H1 (cell line): ENCODE measurements around the gene A2ML1. TPM values are rescaled to one million over a fixed set of nuclear protein-coding genes. Genes with fewer than 3 reads are reported as not detected.

ENCODE experiments used
- CTCF ChIA-PET: fragments of 300-600 bp; sonication (Branson Sonifier 250); formaldehyde crosslinking; loops from one replicate; lab custom pipeline; 2021; ENCODE audit not compliant: partially characterized antibody; lab: Charles Lee
- POLR2A ChIA-PET: fragments of 300-600 bp; sonication (Branson Sonifier 250); formaldehyde crosslinking; loops from one replicate; lab custom pipeline; 2021; ENCODE audit warnings: inconsistent platforms; ENCODE audit not compliant: partially characterized antibody; lab: Charles Lee
- DNase-seq, 2 experiments: peaks; one replicate each; pipeline versions ENCODE4 v3.0.0 to v3.0.0-alpha.2; 2010 to 2022; ENCODE audit warnings: low spot score in 2 of 2, low read depth in 1 of 2, mixed read lengths in 1 of 2
- FAIRE-seq: peaks from 2 replicates; lab custom pipeline; 2011; peaks lifted over from hg19 to GRCh38; lab: Jason Lieb, UNC
- H2AFZ ChIP-seq: 2 replicates; pipeline ENCODE4 v1.8.1; 2012; ENCODE audit warnings: low read length, inconsistent platforms
- H2AK5ac ChIP-seq: 2 replicates; pipeline ENCODE4 v1.6.1; 2013; ENCODE audit warnings: low read depth, low read length
- H2BK120ac ChIP-seq: replicated peaks from 2 replicates; pipeline ENCODE3; 2013; ENCODE audit warnings: low read depth, low read length, inconsistent platforms
- H2BK12ac ChIP-seq: 2 replicates; pipeline ENCODE4 v1.6.1; 2013; ENCODE audit warnings: low read depth, low read length
- H2BK15ac ChIP-seq: 2 replicates; pipeline ENCODE4 v1.6.1; 2013; ENCODE audit warnings: low read length
- H2BK20ac ChIP-seq: 2 replicates; pipeline ENCODE4 v1.6.1; 2013; ENCODE audit warnings: low read length
- H2BK5ac ChIP-seq: 2 replicates; pipeline ENCODE4 v1.6.1; 2013; ENCODE audit warnings: low read depth, low read length
- H3K14ac ChIP-seq: 2 replicates; pipeline ENCODE4 v1.6.1; 2013; ENCODE audit warnings: inconsistent platforms; ENCODE audit not compliant: insufficient read length
- H3K18ac ChIP-seq: 2 replicates; pipeline ENCODE4 v1.6.1; 2013; ENCODE audit warnings: low read length; ENCODE audit errors: extremely low read depth
- H3K23ac ChIP-seq: 2 replicates; pipeline ENCODE4 v1.6.1; 2013; ENCODE audit warnings: inconsistent platforms; ENCODE audit not compliant: insufficient read length
- H3K23me2 ChIP-seq: 2 replicates; pipeline ENCODE4 v1.6.1; 2013; ENCODE audit warnings: low read depth, low read length
- H3K27ac ChIP-seq: 2 replicates; pipeline ENCODE4 v1.6.1; 2011; ENCODE audit warnings: low read depth, low read length, inconsistent platforms
- H3K27me3 ChIP-seq, 4 experiments: replicated peaks in 1 of 4; 1 replicate in 1 of 4; 2 replicates in 3 of 4; pipeline versions ENCODE4 v1.6.1 to v1.8.1; 2011 to 2013; ENCODE audit warnings: low read length in 3 of 4, mild to moderate bottlenecking in 3 of 4, inconsistent platforms in 2 of 4, mixed read lengths in 2 of 4, moderate library complexity in 1 of 4; ENCODE audit not compliant: control insufficient read depth in 3 of 4, insufficient read depth in 3 of 4; ENCODE audit errors: extremely low read depth in 1 of 4
- H3K36me3 ChIP-seq, 4 experiments: 2 replicates each; pipeline versions ENCODE4 v1.6.1 to v1.8.1; 2011 to 2013; ENCODE audit warnings: mild to moderate bottlenecking in 4 of 4, low read length in 3 of 4, moderate library complexity in 2 of 4, control low read depth in 1 of 4, inconsistent platforms in 1 of 4; ENCODE audit not compliant: insufficient read depth in 4 of 4, control insufficient read depth in 2 of 4
- H3K4ac ChIP-seq: replicated peaks from 2 replicates; pipeline ENCODE3; 2013; ENCODE audit warnings: low read length, low read depth, mixed read lengths, inconsistent platforms; ENCODE audit not compliant: insufficient read length
- H3K4me1 ChIP-seq, 4 experiments: replicated peaks in 1 of 4; 1 replicate in 1 of 4; 2 replicates in 3 of 4; pipeline versions ENCODE4 v1.6.1 to v1.8.1; 2011 to 2013; ENCODE audit warnings: low read length in 3 of 4, inconsistent platforms in 2 of 4, mixed read lengths in 1 of 4; ENCODE audit not compliant: insufficient read depth in 4 of 4, control insufficient read depth in 3 of 4
- H3K4me2 ChIP-seq, 2 experiments: 2 replicates each; pipeline versions ENCODE4 v1.6.1 to v1.8.1; 2011 to 2013; ENCODE audit warnings: low read depth in 2 of 2, low read length in 2 of 2, control low read depth in 1 of 2, inconsistent platforms in 1 of 2, mild to moderate bottlenecking in 1 of 2; ENCODE audit not compliant: insufficient read depth in 1 of 2
- H3K4me3 ChIP-seq, 4 experiments: fragments of 200-600, 300-600 bp in 1 of 4; sonication (generic), shearing (Covaris generic), sonication (Bioruptor Twin) in 1 of 4; 2 replicates each; pipeline versions ENCODE4 v1.5.1 to v1.8.1; 2011 to 2016; ENCODE audit warnings: low read length in 4 of 4, low read depth in 3 of 4, control low read depth in 2 of 4, inconsistent platforms in 2 of 4, mild to moderate bottlenecking in 2 of 4, mixed read lengths in 1 of 4, moderate library complexity in 1 of 4; ENCODE audit not compliant: insufficient read depth in 2 of 4; ENCODE audit errors: extremely low read depth in 1 of 4
- H3K56ac ChIP-seq: replicated peaks from 2 replicates; pipeline ENCODE3; 2013; ENCODE audit warnings: low read depth, mild to moderate bottlenecking, mixed read lengths, low read length, inconsistent platforms; ENCODE audit not compliant: insufficient read length
- H3K79me1 ChIP-seq: 2 replicates; pipeline ENCODE4 v1.6.1; 2013; ENCODE audit warnings: low read depth, low read length, control low read depth
- H3K79me2 ChIP-seq, 2 experiments: 2 replicates each; pipeline versions ENCODE4 v1.6.1 to v1.8.1; 2012 to 2013; ENCODE audit warnings: low read length in 2 of 2, mild to moderate bottlenecking in 2 of 2, inconsistent platforms in 1 of 2; ENCODE audit not compliant: insufficient read depth in 2 of 2, control insufficient read depth in 1 of 2
- H3K9ac ChIP-seq, 4 experiments: replicated peaks in 1 of 4; 1 replicate in 1 of 4; 2 replicates in 3 of 4; pipeline versions ENCODE4 v1.6.1 to v1.8.1; 2011 to 2013; ENCODE audit warnings: low read depth in 3 of 4, low read length in 3 of 4, control low read depth in 2 of 4, mild to moderate bottlenecking in 2 of 4, moderate library complexity in 2 of 4, inconsistent platforms in 1 of 4; ENCODE audit errors: extremely low read depth in 1 of 4
- H3K9me3 ChIP-seq, 2 experiments: 2 replicates each; pipeline versions ENCODE4 v1.6.1 to v1.8.1; 2012 to 2013; ENCODE audit warnings: mild to moderate bottlenecking in 2 of 2, moderate library complexity in 2 of 2, control low read depth in 1 of 2, inconsistent platforms in 1 of 2, low read depth in 1 of 2, low read length in 1 of 2, mixed read lengths in 1 of 2; ENCODE audit not compliant: insufficient read depth in 2 of 2
- H4K20me1 ChIP-seq, 2 experiments: replicated peaks in 1 of 2; 2 replicates each; pipeline versions ENCODE3 to v1.8.1; 2011 to 2013; ENCODE audit warnings: inconsistent platforms in 2 of 2, low read length in 2 of 2, mild to moderate bottlenecking in 1 of 2; ENCODE audit not compliant: insufficient read depth in 2 of 2, control insufficient read depth in 1 of 2
- H4K5ac ChIP-seq: 2 replicates; pipeline ENCODE4 v1.6.1; 2013; ENCODE audit warnings: low read length, low read depth, mixed read lengths, inconsistent platforms; ENCODE audit not compliant: insufficient read length
- H4K8ac ChIP-seq: 2 replicates; pipeline ENCODE4 v1.8.0; 2013; ENCODE audit warnings: mild to moderate bottlenecking, moderate library complexity, low read length, inconsistent platforms; ENCODE audit not compliant: insufficient read depth; ENCODE audit errors: extremely low read depth
- H4K91ac ChIP-seq: replicated peaks from 2 replicates; pipeline ENCODE3; 2013; ENCODE audit warnings: low read length, mixed read lengths, inconsistent platforms; ENCODE audit not compliant: insufficient read length
- CBX5 ChIP-seq: fragments of 300-800, 300-1000 bp; sonication (generic); IDR thresholded peaks from 2 replicates; pipeline ENCODE4 v1.7.1; 2016; ENCODE audit warnings: antibody characterized with exemption, low read length, low read depth
- E2F6 ChIP-seq: IDR thresholded peaks from 2 replicates; pipeline ENCODE4 v1.6.1; 2012; ENCODE audit warnings: inconsistent platforms
- EGR1 ChIP-seq: IDR thresholded peaks from 2 replicates; pipeline ENCODE4 v1.6.1; 2011; ENCODE audit warnings: low read depth, low read length, borderline replicate concordance
- HDAC6 ChIP-seq: IDR thresholded peaks from one replicate; pipeline ENCODE4 v1.7.1; 2012; ENCODE audit warnings: low read depth, mild to moderate bottlenecking, inconsistent platforms, low read length, moderate library complexity
- JUN ChIP-seq: IDR thresholded peaks from 2 replicates; pipeline ENCODE4 v1.6.1; 2011; ENCODE audit warnings: low read depth, mild to moderate bottlenecking, improper control_type of control experiment, low read length
- KDM4A ChIP-seq: IDR thresholded peaks from one replicate; pipeline ENCODE4 v1.7.1; 2012; ENCODE audit warnings: low read depth, mild to moderate bottlenecking, moderate library complexity, low read length, inconsistent platforms; ENCODE audit not compliant: severe bottlenecking
- MAFK ChIP-seq: IDR thresholded peaks from 2 replicates; pipeline ENCODE4 v1.6.1; 2012; ENCODE audit warnings: low read depth, mild to moderate bottlenecking, improper control_type of control experiment, low read length
- POLR2A ChIP-seq, 2 experiments: IDR thresholded peaks; 1 replicate in 1 of 2; 2 replicates in 1 of 2; pipeline ENCODE4 v1.6.1; 2011; ENCODE audit warnings: low read depth in 2 of 2, low read length in 2 of 2, mild to moderate bottlenecking in 2 of 2; ENCODE audit errors: control extremely low read depth in 1 of 2
- POLR2AphosphoS5 ChIP-seq: IDR thresholded peaks from 2 replicates; pipeline ENCODE4 v1.6.1; 2011; ENCODE audit warnings: low read depth, low read length
- SIRT6 ChIP-seq: IDR thresholded peaks from one replicate; pipeline ENCODE4 v1.7.1; 2012; ENCODE audit warnings: low read length, inconsistent platforms
- SP1 ChIP-seq: IDR thresholded peaks from 2 replicates; pipeline ENCODE4 v1.6.1; 2011; ENCODE audit warnings: low read depth, low read length
- SP4 ChIP-seq: IDR thresholded peaks from 2 replicates; pipeline ENCODE4 v1.6.1; 2012; ENCODE audit warnings: low read length, inconsistent platforms
- SUZ12 ChIP-seq: fragments of 200-600 bp; sonication (generic); IDR thresholded peaks from 2 replicates; pipeline ENCODE4 v1.6.1; 2012; ENCODE audit warnings: mild to moderate bottlenecking, inconsistent platforms, low read length, moderate library complexity, mixed read lengths
- TAF1 ChIP-seq: IDR thresholded peaks from 2 replicates; pipeline ENCODE4 v1.6.1; 2011; ENCODE audit warnings: mild to moderate bottlenecking, low read depth, low read length
- TCF12 ChIP-seq: IDR thresholded peaks from 2 replicates; pipeline ENCODE4 v1.6.1; 2011; ENCODE audit warnings: low read depth, mild to moderate bottlenecking, low read length
- ZNF274 ChIP-seq: IDR thresholded peaks from 2 replicates; pipeline ENCODE4 v1.7.0; 2012; ENCODE audit warnings: low read length, borderline replicate concordance; ENCODE audit errors: extremely low read depth
- WGBS, 2 experiments: shearing (Covaris generic) in 1 of 2; methylation state at CpG; one replicate each; pipeline versions ENCODE4 v1.1.6 to v1.1.7; 2013 to 2015; ENCODE audit warnings: low lambda C conversion rate in 2 of 2, mixed read lengths in 2 of 2, inconsistent platforms in 1 of 2, low coverage in 1 of 2, missing lambda C conversion rate in 1 of 2; ENCODE audit not compliant: insufficient replicate concordance in 2 of 2, insufficient coverage in 1 of 2, insufficient read length in 1 of 2; ENCODE audit errors: extremely low coverage in 1 of 2, missing lambda C conversion rate in 1 of 2; 5-methylcytosine and 5-hydroxymethylcytosine counted together
- polyA plus RNA-seq, 7 experiments: library from polyadenylated mRNA; depleted of rRNA in 3 of 7; stranded (reverse) in 5 of 7; unstranded in 2 of 7; fragments of >200 nt in 5 of 7; fragments of 200-250 nt in 2 of 7; gene quantifications; 1 replicate in 5 of 7; 2 replicates in 1 of 7; 4 replicates in 1 of 7; pipeline versions ENCODE4 v1.2.1 to v1.2.3, GENCODE V29; 2011 to 2013; ENCODE audit warnings: missing spikeins in 2 of 7, mixed read lengths in 2 of 7
- total RNA-seq: library from RNA; stranded (reverse); fragmentation: NEBNext Ultra II Directional; extraction: Animal tissue kit (Norgen Biotek cat#: 25700); gene quantifications from 2 replicates; pipeline ENCODE4 v1.2.1, GENCODE V29; 2021

Gene A2ML1
- total and polyA plus RNA-seq, 2 of the 8 experiments (the other 6 are each of a cell fraction or from before 2014, with no cell fraction given): 10.2 to 10.3 TPM

GRCh38 chr12:8840321-8840720 lies 17.9 kb downstream of the A2ML1 start:
- Histone ChIP-seq H3K79me2 (no peaks in the 10 kb centered on the region), H4K91ac (no peak overlapping the region), H3K27me3 (no peaks in the 10 kb centered on the region), H3K18ac (no peak overlapping the region), H3K23me2 (no peaks in the 10 kb centered on the region), H2BK15ac (no peak overlapping the region), H2BK20ac (no peak overlapping the region), H3K4ac (no peak overlapping the region), H3K4me2 (no peak overlapping the region), H3K9ac (no peak overlapping the region), H3K4me1 (peaks cover 0 to under 1% (median 0%) of the 10 kb centered on the region in 4 experiments; a peak in 2 of 7 replicates), H2AK5ac (no peak overlapping the region), H2BK5ac (no peak overlapping the region), H2AFZ (no peak overlapping the region), H3K4me3 (no peak overlapping the region), H3K14ac (no peak overlapping the region), H3K27ac (no peak overlapping the region), H3K36me3 (peaks cover 0 to 4% (median 1%) of the 10 kb centered on the region in 4 experiments; a peak in 3 of 8 replicates), H2BK120ac (no peak overlapping the region), H3K56ac (no peak overlapping the region), H4K20me1 (no peaks in the 10 kb centered on the region), H4K5ac (no peak overlapping the region), H2BK12ac (no peak overlapping the region), H3K79me1 (no peaks in the 10 kb centered on the region), H4K8ac (no peak overlapping the region), H3K9me3 (no peaks in the 10 kb centered on the region), H3K23ac (no peak overlapping the region)
- WGBS, 2 experiments: 93% methylated on average over 7 of the region's 7 CpGs; no CpG with 5 or more reads in 1 of the 2 experiments
- FAIRE-seq (no peak), DNase-seq (no peak)
- CTCF ChIA-PET: interaction anchor here (0.6 to 2.5 kb wide), 8 partner anchors 14 to 491 kb away, joined by 3 to 13 read pairs (median 4); no protein-coding TSS in a partner anchor
- POLR2A ChIA-PET: interaction anchor here (0.8 to 1.9 kb wide), 3 partner anchors 10 to 19 kb away, joined by 3 to 5 read pairs (median 4); no protein-coding TSS in a partner anchor
- TF ChIP-seq SIRT6: no peak
- no peak for TF ChIP-seq KDM4A
- no peak for TF ChIP-seq SP1
- no peak for TF ChIP-seq SP4
- TF ChIP-seq TCF12: no peak
- TF ChIP-seq ZNF274: no peak
- no peak for TF ChIP-seq TAF1
- no peak for TF ChIP-seq POLR2A (IDR thresholded peaks at IDR 0.05; ENCODE audit: control extremely low read depth in 1 of 2, low read depth in 2 of 2, low read length in 2 of 2)
- no peak for TF ChIP-seq POLR2AphosphoS5
- no peak for TF ChIP-seq SUZ12
- no peak for TF ChIP-seq CBX5
- no peak for TF ChIP-seq E2F6
- no peak for TF ChIP-seq JUN
- TF ChIP-seq HDAC6: no peak
- no peak for TF ChIP-seq MAFK
- no peak for TF ChIP-seq EGR1
